PC-3 (cell line): Measurements from ENCODE around the gene CKS1B.

ENCODE experiments used
- CTCF ChIP-seq: fragments of 300-600 bp; sonication (generic); conservative IDR thresholded peaks from 2 replicates; pipeline ENCODE4 v1.5.1; 2017; ENCODE audit warnings: antibody characterized with exemption, low read depth, mild to moderate bottlenecking, low read length
- EZH2 ChIP-seq: fragments of 300-600 bp; sonication (generic); IDR thresholded peaks from one replicate; pipeline ENCODE4 v1.6.1; 2017; ENCODE audit warnings: antibody characterized with exemption, mild to moderate bottlenecking, low read length; ENCODE audit not compliant: unreplicated experiment

- TF ChIP-seq CTCF (no peak), EZH2 (no peak)
Measured at GRCh38 chr1:154969860-154970452, 4.5 kb upstream of the CKS1B start.
